ENCODE measurements around the gene CALM3. TPM values are rescaled to one million over a fixed set of nuclear protein-coding genes. Genes with fewer than 3 reads are reported as not detected.

The CALM3 gene
- polyA plus RNA-seq (245 to 556 TPM (median 411 TPM) in 3 replicates), polyA minus RNA-seq (162 to 240 TPM (median 238 TPM) in 3 replicates)
- 89.9 TPM for polyA plus RNA-seq (2011; ENCODE audit: low read depth)
- polyA plus RNA-seq (2011; cell fraction: cytosol; rRNA removed) = 302 and 508 TPM in 2 replicates
- 219 and 253 TPM in 2 replicates for polyA plus RNA-seq (2011; cell fraction: nucleus; rRNA removed)
- 83.5 and 391 TPM in 2 replicates for polyA plus RNA-seq (2012; ENCODE audit: low replicate concordance)
- 171 TPM for polyA minus RNA-seq (2011; cell fraction: cytosol; rRNA and poly(A)+ RNA removed)
- polyA minus RNA-seq (2011; cell fraction: nucleus; rRNA and poly(A)+ RNA removed) = 34.4 and 50.8 TPM in 2 replicates

DNA sequence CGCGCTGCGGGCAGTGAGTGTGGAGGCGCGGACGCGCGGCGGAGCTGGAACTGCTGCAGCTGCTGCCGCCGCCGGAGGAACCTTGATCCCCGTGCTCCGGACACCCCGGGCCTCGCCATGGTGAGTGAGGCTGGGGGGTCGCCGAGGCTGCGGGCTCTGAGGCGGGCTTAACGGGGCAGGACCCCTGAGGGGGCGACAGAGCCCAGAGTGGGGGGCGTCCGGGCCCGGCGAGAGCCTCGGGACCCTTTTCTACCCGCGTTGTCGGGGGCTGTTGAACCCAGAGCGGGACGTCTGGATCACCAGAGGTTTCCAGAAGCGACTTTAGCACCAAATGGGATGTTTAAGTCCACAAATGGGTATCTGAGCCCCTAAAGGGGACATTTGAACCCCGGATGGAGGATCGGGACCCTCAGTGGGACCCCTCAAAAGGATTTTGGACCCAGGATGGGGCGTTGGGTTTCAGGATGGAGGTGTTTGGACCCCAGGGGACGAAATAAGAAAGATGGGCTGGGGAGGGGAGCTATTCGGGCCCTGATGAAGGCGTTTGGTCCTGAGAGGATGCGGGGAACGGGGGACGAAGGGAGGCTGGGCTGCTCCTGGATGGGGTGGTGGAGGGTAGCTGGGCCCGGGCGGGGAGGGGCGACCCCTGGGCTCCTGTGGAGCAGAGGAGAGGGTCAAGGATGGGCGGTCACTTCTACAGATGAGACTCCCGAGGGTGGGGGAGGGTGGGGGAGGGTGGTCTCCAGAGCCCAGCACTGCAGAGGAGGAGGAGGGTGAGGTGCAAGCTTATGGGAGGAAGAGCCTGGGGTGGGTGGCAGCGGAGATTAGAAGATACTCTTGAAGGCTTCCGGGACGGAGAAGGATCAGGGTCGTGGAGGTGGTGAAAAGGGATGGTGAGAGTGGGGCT is at the start of gene CALM3:
Gene CALM3, plus strand, starts transcription at position 13 of the 907 bp plus-strand sequence. Its CDS starts 105 bp downstream, at position 118.
- H3K9ac ChIP-seq (ENCODE audit: control insufficient read depth, extremely low read depth, insufficient read depth, low read length) = peak within 1 kb of the TSS; percentile 100
- peaks cover 12 to 22% of the 10 kb centered on the region in 2 experiments for H3K36me3 ChIP-seq (ENCODE audit: control insufficient read depth in 2 of 2, extremely low read depth in 1 of 2, insufficient read depth in 2 of 2, low read length in 2 of 2)
- TF ChIP-seq, protein P1, sequence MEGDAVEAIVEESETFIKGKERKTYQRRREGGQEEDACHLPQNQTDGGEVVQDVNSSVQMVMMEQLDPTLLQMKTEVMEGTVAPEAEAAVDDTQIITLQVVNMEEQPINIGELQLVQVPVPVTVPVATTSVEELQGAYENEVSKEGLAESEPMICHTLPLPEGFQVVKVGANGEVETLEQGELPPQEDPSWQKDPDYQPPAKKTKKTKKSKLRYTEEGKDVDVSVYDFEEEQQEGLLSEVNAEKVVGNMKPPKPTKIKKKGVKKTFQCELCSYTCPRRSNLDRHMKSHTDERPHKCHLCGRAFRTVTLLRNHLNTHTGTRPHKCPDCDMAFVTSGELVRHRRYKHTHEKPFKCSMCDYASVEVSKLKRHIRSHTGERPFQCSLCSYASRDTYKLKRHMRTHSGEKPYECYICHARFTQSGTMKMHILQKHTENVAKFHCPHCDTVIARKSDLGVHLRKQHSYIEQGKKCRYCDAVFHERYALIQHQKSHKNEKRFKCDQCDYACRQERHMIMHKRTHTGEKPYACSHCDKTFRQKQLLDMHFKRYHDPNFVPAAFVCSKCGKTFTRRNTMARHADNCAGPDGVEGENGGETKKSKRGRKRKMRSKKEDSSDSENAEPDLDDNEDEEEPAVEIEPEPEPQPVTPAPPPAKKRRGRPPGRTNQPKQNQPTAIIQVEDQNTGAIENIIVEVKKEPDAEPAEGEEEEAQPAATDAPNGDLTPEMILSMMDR (optimal IDR thresholded peaks at IDR 0.05 in 1 of 3, IDR thresholded peaks at IDR 0.05 in 1 of 3, conservative IDR thresholded peaks at IDR 0.05 in 1 of 3; ENCODE audit: extremely low read depth in 1 of 3, insufficient read depth in 2 of 3, low read length in 3 of 3) = no peak
- TF ChIP-seq EZH2 (IDR thresholded peaks at IDR 0.05; ENCODE audit: low read length) = no peak
- no peaks in the 10 kb centered on the region for H3K9me3 ChIP-seq (ENCODE audit: control insufficient read depth, low read depth, low read length)
- peaks cover 15% of the 10 kb centered on the region for H4K20me1 ChIP-seq (ENCODE audit: control insufficient read depth, extremely low read depth, insufficient read depth, low read length)
- DNase-seq (ENCODE audit: low read depth, low spot score) (no peak), FAIRE-seq (no peak)
- H3K27ac ChIP-seq (ENCODE audit: control insufficient read depth, insufficient read depth, low read length) = peak within 1 kb of the TSS; percentile 100
- H3K4me2 ChIP-seq (ENCODE audit: control insufficient read depth, extremely low read depth, insufficient read depth, low read depth, low read length) = peak within 1 kb of the TSS; percentile 85
- no peaks in the 10 kb centered on the region for H3K27me3 ChIP-seq (ENCODE audit: control insufficient read depth, extremely low read depth, insufficient read depth, low read length)
- H3K4me1 ChIP-seq (ENCODE audit: control insufficient read depth, extremely low read depth, insufficient read depth, low read length) = peaks cover 24% of the 10 kb centered on the region
- H3K4me3 ChIP-seq (ENCODE audit: control insufficient read depth in 2 of 3, extremely low read depth in 1 of 3, insufficient read depth in 2 of 3, low read depth in 1 of 3, low read length in 3 of 3) = peak within 1 kb of the TSS; percentile 98 to 100 (median 99)
- H3K79me2 ChIP-seq (ENCODE audit: control insufficient read depth, insufficient read depth, low read length) = peaks cover 54% of the 10 kb centered on the region
- peak within 1 kb of the TSS; percentile 98 for H2AFZ ChIP-seq (ENCODE audit: control insufficient read depth, low read length)
- dilution Hi-C loops (cut with MboI; ENCODE audit: extremely low pct_ligation_motif_present, low sequenced_read_pairs) = no loop called here
- no peaks in the 10 kb centered on the region for H3K9me1 ChIP-seq (ENCODE audit: control insufficient read depth, extremely low read depth, insufficient read depth, low read length)

DNA sequence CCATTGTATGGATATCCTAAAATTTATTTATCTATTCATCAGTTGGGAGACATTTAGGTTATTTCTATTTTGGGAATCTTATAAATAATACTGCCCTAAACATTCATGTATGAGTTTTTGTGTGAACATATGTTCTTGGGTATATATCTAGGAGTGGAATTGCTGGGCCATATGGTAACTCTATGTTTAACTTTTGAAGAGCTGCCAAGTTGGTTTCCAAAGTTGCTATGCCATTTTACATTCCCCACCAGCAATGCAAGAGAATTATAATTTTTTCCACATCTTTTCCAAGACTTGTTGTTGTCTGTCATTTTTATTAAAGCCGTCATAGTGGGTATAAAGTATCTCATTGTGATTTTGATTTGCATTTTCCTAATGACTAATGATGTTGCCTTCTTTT is 48.2 kb upstream of the CALM3 start:
- dilution Hi-C loops (cut with MboI; ENCODE audit: extremely low pct_ligation_motif_present, low sequenced_read_pairs) = no loop called here
- FAIRE-seq = no peak

More for the DNA sequence above, 48.2 kb upstream of the CALM3 start:
- no peak overlapping the region for H3K9ac ChIP-seq (ENCODE audit: control insufficient read depth, extremely low read depth, insufficient read depth, low read length)
- H3K27me3 ChIP-seq (ENCODE audit: control insufficient read depth, extremely low read depth, insufficient read depth, low read length) = no peaks in the 10 kb centered on the region
- no peak overlapping the region for H2AFZ ChIP-seq (ENCODE audit: control insufficient read depth, low read length)
- no peak overlapping the region for H3K4me2 ChIP-seq (ENCODE audit: control insufficient read depth, extremely low read depth, insufficient read depth, low read depth, low read length)
- no peaks in the 10 kb centered on the region for H3K9me1 ChIP-seq (ENCODE audit: control insufficient read depth, extremely low read depth, insufficient read depth, low read length)
- H3K79me2 ChIP-seq (ENCODE audit: control insufficient read depth, insufficient read depth, low read length) = no peaks in the 10 kb centered on the region
- H3K36me3 ChIP-seq (ENCODE audit: control insufficient read depth in 2 of 2, extremely low read depth in 1 of 2, insufficient read depth in 2 of 2, low read length in 2 of 2) = no peaks in the 10 kb centered on the region
- H3K4me1 ChIP-seq (ENCODE audit: control insufficient read depth, extremely low read depth, insufficient read depth, low read length) = no peaks in the 10 kb centered on the region
- H3K27ac ChIP-seq (ENCODE audit: control insufficient read depth, insufficient read depth, low read length) = no peak overlapping the region
- peaks cover 2% of the 10 kb centered on the region for H3K9me3 ChIP-seq (ENCODE audit: control insufficient read depth, low read depth, low read length)
- H4K20me1 ChIP-seq (ENCODE audit: control insufficient read depth, extremely low read depth, insufficient read depth, low read length) = no peaks in the 10 kb centered on the region
- no peak for DNase-seq (ENCODE audit: low read depth, low spot score)
- no peak overlapping the region for H3K4me3 ChIP-seq (ENCODE audit: control insufficient read depth in 2 of 3, extremely low read depth in 1 of 3, insufficient read depth in 2 of 3, low read depth in 1 of 3, low read length in 3 of 3)
- TF ChIP-seq, protein P1 (optimal IDR thresholded peaks at IDR 0.05 in 1 of 3, IDR thresholded peaks at IDR 0.05 in 1 of 3, conservative IDR thresholded peaks at IDR 0.05 in 1 of 3; ENCODE audit: extremely low read depth in 1 of 3, insufficient read depth in 2 of 3, low read length in 3 of 3) = no peak
- TF ChIP-seq EZH2 (IDR thresholded peaks at IDR 0.05; ENCODE audit: low read length) = no peak
